ENCODE results near the gene TCERG1L.

Gene TCERG1L

GRCh38 chr10:131350245-131350644, 38.7 kb upstream of the TCERG1L start:
- Histone ChIP-seq H2BK15ac (ENCODE audit: low read depth, poor library complexity, severe bottlenecking) (no peak overlapping the region), H3K27me3 (ENCODE audit: control insufficient read depth in 1 of 2, insufficient read depth in 1 of 2, low read length in 2 of 2) (no peaks in the 10 kb centered on the region), H3K79me1 (replicated peaks; ENCODE audit: low read length, poor library complexity, severe bottlenecking) (no peaks in the 10 kb centered on the region), H3K14ac (ENCODE audit: low read length in 2 of 2) (no peak overlapping the region), H2AK5ac (ENCODE audit: low read length, severe bottlenecking) (no peak overlapping the region), H2BK5ac (ENCODE audit: low read depth, low read length, poor library complexity, severe bottlenecking) (no peak overlapping the region), H4K91ac (ENCODE audit: low read length) (no peak overlapping the region), H3K36me3 (ENCODE audit: control insufficient read depth in 1 of 2, insufficient read depth in 2 of 2, low read depth in 1 of 2, low read length in 2 of 2) (no peaks in the 10 kb centered on the region), H3K27ac (ENCODE audit: low read length, poor library complexity, severe bottlenecking) (no peak overlapping the region), H3K18ac (ENCODE audit: low read depth in 1 of 2, low read length in 2 of 2) (no peak overlapping the region), H3K4me2 (ENCODE audit: low read length, poor library complexity, severe bottlenecking) (no peak overlapping the region), H3K4me3 (ENCODE audit: insufficient read depth in 1 of 2, low read depth in 1 of 2, low read length in 2 of 2) (no peak overlapping the region), H4K8ac (ENCODE audit: low read length) (no peak overlapping the region), H2BK120ac (ENCODE audit: low read depth, low read length) (no peak overlapping the region), H3K4ac (ENCODE audit: low read depth in 1 of 2, low read length in 2 of 2) (no peak overlapping the region), H3K9me3 (ENCODE audit: control insufficient read depth, low read length) (peaks cover 3% of the 10 kb centered on the region), H3K4me1 (ENCODE audit: control insufficient read depth, insufficient read depth, low read depth, low read length) (no peaks in the 10 kb centered on the region), H3K23ac (ENCODE audit: low read length in 2 of 2) (no peak overlapping the region), H3K9ac (ENCODE audit: low read length) (no peak overlapping the region), H2AFZ (ENCODE audit: low read depth, low read length) (no peak overlapping the region), H2BK12ac (ENCODE audit: low read length in 2 of 2) (no peak overlapping the region)
- WGBS, result 59% methylated on average over 5 of the region's 5 CpGs
- DNase-seq, result no peak

GRCh38 chr10:131346456-131346855, 34.9 kb upstream of the TCERG1L start:
- Histone ChIP-seq H3K9ac (ENCODE audit: low read length) (no peak overlapping the region), H3K9me3 (ENCODE audit: control insufficient read depth, low read length) (no peaks in the 10 kb centered on the region), H3K4me2 (ENCODE audit: low read length, poor library complexity, severe bottlenecking) (no peak overlapping the region), H3K4me3 (ENCODE audit: insufficient read depth in 1 of 2, low read depth in 1 of 2, low read length in 2 of 2) (no peak overlapping the region), H2AK5ac (ENCODE audit: low read length, severe bottlenecking) (no peak overlapping the region), H2BK15ac (ENCODE audit: low read depth, poor library complexity, severe bottlenecking) (no peak overlapping the region), H4K91ac (ENCODE audit: low read length) (no peak overlapping the region), H3K36me3 (ENCODE audit: control insufficient read depth in 1 of 2, insufficient read depth in 2 of 2, low read depth in 1 of 2, low read length in 2 of 2) (no peaks in the 10 kb centered on the region), H2BK12ac (ENCODE audit: low read length in 2 of 2) (no peak overlapping the region), H3K14ac (ENCODE audit: low read length in 2 of 2) (no peak overlapping the region), H2BK5ac (ENCODE audit: low read depth, low read length, poor library complexity, severe bottlenecking) (no peak overlapping the region), H3K79me1 (replicated peaks; ENCODE audit: low read length, poor library complexity, severe bottlenecking) (no peaks in the 10 kb centered on the region), H2BK120ac (ENCODE audit: low read depth, low read length) (no peak overlapping the region), H3K27ac (ENCODE audit: low read length, poor library complexity, severe bottlenecking) (no peak overlapping the region), H3K4ac (ENCODE audit: low read depth in 1 of 2, low read length in 2 of 2) (no peak overlapping the region), H3K18ac (ENCODE audit: low read depth in 1 of 2, low read length in 2 of 2) (no peak overlapping the region), H3K4me1 (ENCODE audit: control insufficient read depth, insufficient read depth, low read depth, low read length) (no peaks in the 10 kb centered on the region), H3K27me3 (ENCODE audit: control insufficient read depth in 1 of 2, insufficient read depth in 1 of 2, low read length in 2 of 2) (no peaks in the 10 kb centered on the region), H4K8ac (ENCODE audit: low read length) (no peak overlapping the region), H2AFZ (ENCODE audit: low read depth, low read length) (no peak overlapping the region), H3K23ac (ENCODE audit: low read length in 2 of 2) (no peak overlapping the region)
- 52% methylated on average over 5 of the region's 5 CpGs for WGBS
- no peak for DNase-seq

GRCh38 chr10:131345691-131346090, 34.2 kb upstream of the TCERG1L start:
- H3K9ac ChIP-seq (ENCODE audit: low read length), result no peak overlapping the region
- H2AK5ac ChIP-seq (ENCODE audit: low read length, severe bottlenecking), result no peak overlapping the region
- no peaks in the 10 kb centered on the region for H3K27me3 ChIP-seq (ENCODE audit: control insufficient read depth in 1 of 2, insufficient read depth in 1 of 2, low read length in 2 of 2)
- no peak overlapping the region for H2BK15ac ChIP-seq (ENCODE audit: low read depth, poor library complexity, severe bottlenecking)
- H3K4ac ChIP-seq (ENCODE audit: low read depth in 1 of 2, low read length in 2 of 2), result no peak overlapping the region
- H3K14ac ChIP-seq (ENCODE audit: low read length in 2 of 2), result no peak overlapping the region
- H2AFZ ChIP-seq (ENCODE audit: low read depth, low read length), result no peak overlapping the region
- no peak overlapping the region for H4K91ac ChIP-seq (ENCODE audit: low read length)
- no peak overlapping the region for H3K18ac ChIP-seq (ENCODE audit: low read depth in 1 of 2, low read length in 2 of 2)
- H2BK5ac ChIP-seq (ENCODE audit: low read depth, low read length, poor library complexity, severe bottlenecking), result no peak overlapping the region
- DNase-seq, result no peak
- H2BK120ac ChIP-seq (ENCODE audit: low read depth, low read length), result no peak overlapping the region
- no peak overlapping the region for H3K27ac ChIP-seq (ENCODE audit: low read length, poor library complexity, severe bottlenecking)
- no peak overlapping the region for H4K8ac ChIP-seq (ENCODE audit: low read length)
- no peak overlapping the region for H3K4me2 ChIP-seq (ENCODE audit: low read length, poor library complexity, severe bottlenecking)
- no peak overlapping the region for H2BK12ac ChIP-seq (ENCODE audit: low read length in 2 of 2)
- no peaks in the 10 kb centered on the region for H3K36me3 ChIP-seq (ENCODE audit: control insufficient read depth in 1 of 2, insufficient read depth in 2 of 2, low read depth in 1 of 2, low read length in 2 of 2)
- no peaks in the 10 kb centered on the region for H3K4me1 ChIP-seq (ENCODE audit: control insufficient read depth, insufficient read depth, low read depth, low read length)
- peaks cover under 1% of the 10 kb centered on the region for H3K9me3 ChIP-seq (ENCODE audit: control insufficient read depth, low read length)
- WGBS, result 89% methylated on average over 10 of the region's 11 CpGs
- no peak overlapping the region for H3K23ac ChIP-seq (ENCODE audit: low read length in 2 of 2)
- no peaks in the 10 kb centered on the region for H3K79me1 ChIP-seq (replicated peaks; ENCODE audit: low read length, poor library complexity, severe bottlenecking)
- no peak overlapping the region for H3K4me3 ChIP-seq (ENCODE audit: insufficient read depth in 1 of 2, low read depth in 1 of 2, low read length in 2 of 2)

- DNase-seq, result no peak
- H2AK5ac ChIP-seq (ENCODE audit: low read length, severe bottlenecking), result no peak overlapping the region
These were observed 33.2 kb upstream of the TCERG1L start for GRCh38 chr10:131344747-131345146.

More at GRCh38 chr10:131344747-131345146, 33.2 kb upstream of the TCERG1L start:
- Histone ChIP-seq H3K27me3 (ENCODE audit: control insufficient read depth in 1 of 2, insufficient read depth in 1 of 2, low read length in 2 of 2) (no peaks in the 10 kb centered on the region), H3K14ac (ENCODE audit: low read length in 2 of 2) (no peak overlapping the region), H3K9me3 (ENCODE audit: control insufficient read depth, low read length) (peaks cover 6% of the 10 kb centered on the region), H2BK120ac (ENCODE audit: low read depth, low read length) (no peak overlapping the region), H3K79me1 (replicated peaks; ENCODE audit: low read length, poor library complexity, severe bottlenecking) (no peaks in the 10 kb centered on the region), H3K4me1 (ENCODE audit: control insufficient read depth, insufficient read depth, low read depth, low read length) (no peaks in the 10 kb centered on the region), H2AFZ (ENCODE audit: low read depth, low read length) (no peak overlapping the region), H3K4ac (ENCODE audit: low read depth in 1 of 2, low read length in 2 of 2) (no peak overlapping the region), H2BK15ac (ENCODE audit: low read depth, poor library complexity, severe bottlenecking) (no peak overlapping the region), H3K4me3 (ENCODE audit: insufficient read depth in 1 of 2, low read depth in 1 of 2, low read length in 2 of 2) (no peak overlapping the region), H3K36me3 (ENCODE audit: control insufficient read depth in 1 of 2, insufficient read depth in 2 of 2, low read depth in 1 of 2, low read length in 2 of 2) (no peaks in the 10 kb centered on the region), H4K91ac (ENCODE audit: low read length) (no peak overlapping the region), H2BK5ac (ENCODE audit: low read depth, low read length, poor library complexity, severe bottlenecking) (no peak overlapping the region), H4K8ac (ENCODE audit: low read length) (no peak overlapping the region), H3K4me2 (ENCODE audit: low read length, poor library complexity, severe bottlenecking) (no peak overlapping the region), H3K18ac (ENCODE audit: low read depth in 1 of 2, low read length in 2 of 2) (no peak overlapping the region), H3K27ac (ENCODE audit: low read length, poor library complexity, severe bottlenecking) (no peak overlapping the region), H2BK12ac (ENCODE audit: low read length in 2 of 2) (no peak overlapping the region), H3K9ac (ENCODE audit: low read length) (no peak overlapping the region), H3K23ac (ENCODE audit: low read length in 2 of 2) (no peak overlapping the region)
- 78% methylated on average over 7 of the region's 7 CpGs for WGBS

Data from mesenchymal stem cell (in vitro differentiated cells and primary cell).